ENCODE data around the gene MYO7B.

DNA sequence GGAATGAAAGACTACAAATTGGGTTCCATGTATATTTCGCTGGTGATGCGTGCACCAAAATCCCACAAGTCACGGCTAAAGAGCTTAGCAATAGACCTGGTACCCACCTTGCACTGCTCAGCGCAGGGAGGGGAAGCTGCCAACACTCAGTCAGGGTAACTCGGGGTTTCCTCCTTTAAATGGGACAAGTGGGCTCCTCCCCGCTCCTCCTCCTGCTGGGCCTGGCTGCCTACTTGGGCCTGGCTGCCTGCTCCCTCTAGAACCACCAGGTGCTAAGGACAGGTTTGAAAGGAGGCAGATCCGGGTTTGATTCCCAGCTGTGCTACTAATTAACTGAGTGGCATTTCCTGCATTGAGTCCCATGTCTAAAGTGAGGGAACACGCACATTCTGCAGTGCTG lies 23.4 kb downstream of the MYO7B start:
- TF ChIP-seq, protein P1, sequence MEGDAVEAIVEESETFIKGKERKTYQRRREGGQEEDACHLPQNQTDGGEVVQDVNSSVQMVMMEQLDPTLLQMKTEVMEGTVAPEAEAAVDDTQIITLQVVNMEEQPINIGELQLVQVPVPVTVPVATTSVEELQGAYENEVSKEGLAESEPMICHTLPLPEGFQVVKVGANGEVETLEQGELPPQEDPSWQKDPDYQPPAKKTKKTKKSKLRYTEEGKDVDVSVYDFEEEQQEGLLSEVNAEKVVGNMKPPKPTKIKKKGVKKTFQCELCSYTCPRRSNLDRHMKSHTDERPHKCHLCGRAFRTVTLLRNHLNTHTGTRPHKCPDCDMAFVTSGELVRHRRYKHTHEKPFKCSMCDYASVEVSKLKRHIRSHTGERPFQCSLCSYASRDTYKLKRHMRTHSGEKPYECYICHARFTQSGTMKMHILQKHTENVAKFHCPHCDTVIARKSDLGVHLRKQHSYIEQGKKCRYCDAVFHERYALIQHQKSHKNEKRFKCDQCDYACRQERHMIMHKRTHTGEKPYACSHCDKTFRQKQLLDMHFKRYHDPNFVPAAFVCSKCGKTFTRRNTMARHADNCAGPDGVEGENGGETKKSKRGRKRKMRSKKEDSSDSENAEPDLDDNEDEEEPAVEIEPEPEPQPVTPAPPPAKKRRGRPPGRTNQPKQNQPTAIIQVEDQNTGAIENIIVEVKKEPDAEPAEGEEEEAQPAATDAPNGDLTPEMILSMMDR (IDR thresholded peaks at IDR 0.05; ENCODE audit: borderline replicate concordance, extremely low read depth, low read length, poor library complexity, severe bottlenecking): no peak
- no peak for TF ChIP-seq EZH2 (IDR thresholded peaks at IDR 0.05; ENCODE audit: borderline replicate concordance, low read depth, low read length, severe bottlenecking)
